ENCODE results near the gene ACTN1.

DNA sequence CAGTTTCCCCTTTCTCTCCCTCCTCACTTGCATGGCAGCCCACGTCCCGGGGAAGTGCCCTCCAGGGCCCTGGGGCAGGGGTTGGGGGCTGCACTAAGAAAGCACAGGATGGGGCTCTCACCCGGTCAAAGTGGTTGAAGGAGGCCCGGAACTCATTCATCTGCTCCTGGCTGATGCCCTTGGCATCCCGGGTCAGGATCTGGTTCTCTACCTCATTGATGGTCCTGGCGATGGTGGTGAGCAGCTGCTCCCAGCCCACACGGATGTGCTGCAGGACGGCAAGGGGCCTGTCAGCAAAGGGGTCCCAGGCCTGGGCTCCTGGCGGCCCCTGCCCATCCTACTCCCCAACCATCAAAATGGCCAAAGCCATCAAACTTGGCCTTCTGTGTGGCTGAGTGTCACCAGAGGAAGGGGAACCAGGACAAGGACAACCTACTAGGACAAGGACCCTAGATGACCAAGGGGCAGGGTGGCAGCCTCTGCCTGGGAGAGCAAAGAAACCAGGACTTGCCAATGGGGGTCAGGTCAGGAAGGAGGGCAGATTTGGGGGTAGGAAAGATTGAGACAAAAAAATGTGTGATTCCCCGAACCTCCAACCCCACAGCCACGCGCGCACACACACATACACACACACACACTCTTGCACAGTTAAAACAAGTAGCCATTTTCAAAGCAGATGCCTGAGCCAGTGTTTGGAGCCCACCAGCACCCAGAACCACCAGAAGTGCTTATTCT is 99.1 kb downstream of the ACTN1 start:
- TF ChIP-seq GATA3 (IDR thresholded peaks at IDR 0.05; ENCODE audit: low read depth, low read length) (no peak), GATA2 (IDR thresholded peaks at IDR 0.05; ENCODE audit: low read depth, low read length) (no peak)

Data from SH-SY5Y (cell line).